IMR-90 (cell line): ENCODE data around the gene CENPT. TPM values are rescaled to one million over a fixed set of nuclear protein-coding genes. Genes with fewer than 3 reads are reported as not detected.

Source experiments
- MAFK ChIP-seq: IDR thresholded peaks from 2 replicates; pipeline ENCODE4 v1.6.1; 2012; ENCODE audit warnings: low read depth, low read length, improper control_type of control experiment
- RFX5 ChIP-seq: IDR thresholded peaks from 2 replicates; pipeline ENCODE4 v1.8.0; 2012; ENCODE audit warnings: low read depth, mild to moderate bottlenecking, low read length, moderate library complexity
- polyA plus RNA-seq, 3 experiments: library from polyadenylated mRNA; depleted of rRNA; stranded (reverse); fragments of >200 nt; gene quantifications; 2 replicates each; pipeline ENCODE4 v1.2.3, GENCODE V29; 2012; ENCODE audit warnings: low replicate concordance in 1 of 3
- total RNA-seq: library from RNA; depleted of rRNA; stranded (reverse); fragments of >200 nt; gene quantifications from 2 replicates; pipeline ENCODE4 v1.2.3, GENCODE V29; 2012
- TF ChIP-seq, protein P1 (sequence below): fragments of 150-350 bp; IDR thresholded peaks from 2 replicates; pipeline ENCODE4 v1.6.1; 2016; ENCODE audit warnings: low read depth, mild to moderate bottlenecking, low read length, moderate library complexity, borderline replicate concordance

The CENPT gene
- total and polyA plus RNA-seq, 2 of the 4 experiments (the other 2 are of a cell fraction), result 33.3 to 83.1 TPM

- TF ChIP-seq, protein P1, sequence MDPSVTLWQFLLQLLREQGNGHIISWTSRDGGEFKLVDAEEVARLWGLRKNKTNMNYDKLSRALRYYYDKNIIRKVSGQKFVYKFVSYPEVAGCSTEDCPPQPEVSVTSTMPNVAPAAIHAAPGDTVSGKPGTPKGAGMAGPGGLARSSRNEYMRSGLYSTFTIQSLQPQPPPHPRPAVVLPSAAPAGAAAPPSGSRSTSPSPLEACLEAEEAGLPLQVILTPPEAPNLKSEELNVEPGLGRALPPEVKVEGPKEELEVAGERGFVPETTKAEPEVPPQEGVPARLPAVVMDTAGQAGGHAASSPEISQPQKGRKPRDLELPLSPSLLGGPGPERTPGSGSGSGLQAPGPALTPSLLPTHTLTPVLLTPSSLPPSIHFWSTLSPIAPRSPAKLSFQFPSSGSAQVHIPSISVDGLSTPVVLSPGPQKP, result no peak
- no peak for TF ChIP-seq MAFK
- no peak for TF ChIP-seq RFX5
Measured at GRCh38 chr16:67873435-67874370, 26.2 kb upstream of the CENPT start (continued).
